C4-2B (cell line): Measurements from ENCODE around the gene INTS7.

Source experiments
- CTCF ChIP-seq: fragments of 450-650 bp; conservative IDR thresholded peaks from 2 replicates; pipeline ENCODE4 v1.5.1; 2017; ENCODE audit warnings: mild to moderate bottlenecking
- ZFX ChIP-seq: fragments of 450-650 bp; IDR thresholded peaks from 2 replicates; pipeline ENCODE4 v1.6.1; 2017

DNA sequence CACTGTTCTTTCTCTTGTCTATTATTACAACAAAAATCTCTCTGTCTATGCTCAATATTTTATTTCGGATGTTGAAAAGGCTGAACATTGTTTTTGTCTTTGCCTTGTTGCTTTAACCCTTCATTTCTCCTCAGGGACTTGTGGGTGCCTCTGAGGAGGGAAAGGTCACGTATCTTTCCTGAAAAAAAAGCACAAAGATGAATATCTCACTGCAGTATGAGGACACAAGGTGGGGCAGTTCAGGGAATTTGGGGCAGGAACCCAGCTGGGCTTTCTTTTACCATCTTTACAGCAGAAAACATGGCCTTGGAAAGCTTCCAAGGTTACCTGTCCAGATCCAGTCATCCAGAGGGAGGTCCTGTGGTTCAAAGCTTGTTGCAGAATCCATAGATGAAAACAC is 105.7 kb downstream of the INTS7 start:
- TF ChIP-seq CTCF = no peak
- TF ChIP-seq ZFX = no peak
